Measurements from ENCODE around the gene MCU. TPM values are rescaled to one million over a fixed set of nuclear protein-coding genes. Genes with fewer than 3 reads are reported as not detected.
"Not testable (repeated sequence)": the region's sequence is repeated elsewhere in the genome, so short reads cannot be mapped to it uniquely, and the experiment has no call there.

The MCU gene
- total RNA-seq, 1 experiment from 2014 or later: 70.2 TPM

- no peak for TF ChIP-seq CTCF (IDR thresholded peaks at IDR 0.05; ENCODE audit: unreplicated experiment)
- Mint-ChIP-seq H3K4me1 (ENCODE audit: low read depth, unreplicated experiment) (peaks cover 20% of the 10 kb centered on the region), H3K9me3 (ENCODE audit: low read depth, unreplicated experiment) (no peaks in the 10 kb centered on the region), H3K4me3 (ENCODE audit: low read depth, unreplicated experiment) (no peak overlapping the region), H3K27ac (ENCODE audit: unreplicated experiment) (no peak overlapping the region), H3K27me3 (ENCODE audit: unreplicated experiment) (no peaks in the 10 kb centered on the region), H3K36me3 (ENCODE audit: insufficient read depth, unreplicated experiment) (peaks cover 16% of the 10 kb centered on the region)
- BruUV-seq (replicated peaks): no TSS peak
- DNase-seq: no peak
- CTCF ChIA-PET: interaction anchor here (0.7 to 1.1 kb wide), 4 partner anchors 9 to 106 kb away, joined by 3 to 6 read pairs (median 3); no protein-coding TSS in a partner anchor
- intact Hi-C loops (cut with micrococcal nuclease; ENCODE audit: unreplicated experiment): loop anchor here (5.0 kb wide), 1 partner anchor 38 kb away; no protein-coding TSS in a partner anchor
These were observed 62.5 kb downstream of the MCU start for GRCh38 chr10:72754275-72755032.

GRCh38 chr10:72756674-72757385, 64.9 kb downstream of the MCU start:
- TF ChIP-seq CTCF (IDR thresholded peaks at IDR 0.05; ENCODE audit: unreplicated experiment): no peak
- intact Hi-C loops (cut with micrococcal nuclease; ENCODE audit: unreplicated experiment): no loop called here
- peaks cover 12% of the 10 kb centered on the region for H3K36me3 Mint-ChIP-seq (ENCODE audit: insufficient read depth, unreplicated experiment)
- no peaks in the 10 kb centered on the region for H3K9me3 Mint-ChIP-seq (ENCODE audit: low read depth, unreplicated experiment)
- peaks cover 20% of the 10 kb centered on the region for H3K4me1 Mint-ChIP-seq (ENCODE audit: low read depth, unreplicated experiment)
- no TSS peak for BruUV-seq (replicated peaks)
- H3K27me3 Mint-ChIP-seq (ENCODE audit: unreplicated experiment): no peaks in the 10 kb centered on the region
- no peak for DNase-seq
- no peak overlapping the region for H3K4me3 Mint-ChIP-seq (ENCODE audit: low read depth, unreplicated experiment)
- no peak overlapping the region for H3K27ac Mint-ChIP-seq (ENCODE audit: unreplicated experiment)
- CTCF ChIA-PET: interaction anchor here (0.6 to 1.1 kb wide), 4 partner anchors 10 to 100 kb away, joined by 3 to 8 read pairs (median 3); no protein-coding TSS in a partner anchor

- CTCF ChIA-PET: interaction anchor here (0.6 to 1.1 kb wide), 2 partner anchors 9 kb away, joined by 3 read pairs; no protein-coding TSS in a partner anchor
These were observed 65.8 kb downstream of the MCU start for GRCh38 chr10:72757732-72758131.

GRCh38 chr10:72758930-72759329, 67.0 kb downstream of the MCU start:
- H3K27ac Mint-ChIP-seq (ENCODE audit: unreplicated experiment); H3K27me3 Mint-ChIP-seq (ENCODE audit: unreplicated experiment); BruUV-seq (replicated peaks); DNase-seq; H3K36me3 Mint-ChIP-seq (ENCODE audit: insufficient read depth, unreplicated experiment); intact Hi-C loops (cut with micrococcal nuclease; ENCODE audit: unreplicated experiment); H3K9me3 Mint-ChIP-seq (ENCODE audit: low read depth, unreplicated experiment); H3K4me3 Mint-ChIP-seq (ENCODE audit: low read depth, unreplicated experiment): not testable (repeated sequence)
- H3K4me1 Mint-ChIP-seq (ENCODE audit: low read depth, unreplicated experiment): peaks cover 26% of the 10 kb centered on the region
- CTCF ChIA-PET: interaction anchor here (0.6 kb wide), 1 partner anchor 43 kb away, joined by 3 read pairs; no protein-coding TSS in a partner anchor

More at GRCh38 chr10:72757732-72758131, 65.8 kb downstream of the MCU start:
- intact Hi-C loops (cut with micrococcal nuclease; ENCODE audit: unreplicated experiment): no loop called here
- no peak for TF ChIP-seq CTCF (IDR thresholded peaks at IDR 0.05; ENCODE audit: unreplicated experiment)
- no peak overlapping the region for H3K27ac Mint-ChIP-seq (ENCODE audit: unreplicated experiment)
- no peak for DNase-seq
- BruUV-seq (replicated peaks): no TSS peak
- peaks cover 21% of the 10 kb centered on the region for H3K4me1 Mint-ChIP-seq (ENCODE audit: low read depth, unreplicated experiment)
- no peak overlapping the region for H3K4me3 Mint-ChIP-seq (ENCODE audit: low read depth, unreplicated experiment)
- H3K9me3 Mint-ChIP-seq (ENCODE audit: low read depth, unreplicated experiment): no peaks in the 10 kb centered on the region
- H3K36me3 Mint-ChIP-seq (ENCODE audit: insufficient read depth, unreplicated experiment): peaks cover 6% of the 10 kb centered on the region
- H3K27me3 Mint-ChIP-seq (ENCODE audit: unreplicated experiment): no peaks in the 10 kb centered on the region

Measured in Calu3 (cell line).